Mesodermal cell (in vitro differentiated cells): ENCODE measurements around the gene FUT8.

Experiments
- H3K27ac ChIP-seq: 2 replicates; pipeline ENCODE4 v1.7.0; 2013; ENCODE audit warnings: mild to moderate bottlenecking, low read depth, low read length, moderate library complexity; ENCODE audit not compliant: severe bottlenecking
- H3K36me3 ChIP-seq: 2 replicates; pipeline ENCODE4 v1.7.1; 2013; ENCODE audit warnings: mild to moderate bottlenecking, low read length, moderate library complexity; ENCODE audit not compliant: control insufficient read depth, insufficient read depth
- H3K4me1 ChIP-seq: one replicate; pipeline ENCODE4 v1.7.1; 2013; ENCODE audit warnings: mild to moderate bottlenecking, low read length; ENCODE audit not compliant: insufficient read depth, control insufficient read depth, poor library complexity, severe bottlenecking
- H3K4me3 ChIP-seq: 2 replicates; pipeline ENCODE4 v1.7.0; 2013; ENCODE audit warnings: low read length, control low read depth, mild to moderate bottlenecking; ENCODE audit not compliant: insufficient read depth, poor library complexity, severe bottlenecking; ENCODE audit errors: extremely low read depth
- H3K9me3 ChIP-seq: 2 replicates; pipeline ENCODE4 v1.7.1; 2013; ENCODE audit warnings: mild to moderate bottlenecking, low read length, moderate library complexity; ENCODE audit not compliant: control insufficient read depth
- WGBS, 2 experiments: methylation state at CpG; one replicate each; pipeline ENCODE4 v1.1.5; 2013; ENCODE audit warnings: missing lambda C conversion rate in 2 of 2; ENCODE audit not compliant: insufficient coverage in 2 of 2; 5-methylcytosine and 5-hydroxymethylcytosine counted together

The FUT8 gene

GRCh38 chr14:65431951-65432350, 19.4 kb downstream of the FUT8 start:
- peaks cover 4% of the 10 kb centered on the region for H3K9me3 ChIP-seq
- no peak overlapping the region for H3K4me3 ChIP-seq
- no peak overlapping the region for H3K27ac ChIP-seq
- WGBS, 2 experiments: 50 to 86% methylated on average over 1 of the region's 1 CpG
- H3K4me1 ChIP-seq: no peaks in the 10 kb centered on the region
- no peaks in the 10 kb centered on the region for H3K36me3 ChIP-seq

- H3K4me1 ChIP-seq: no peaks in the 10 kb centered on the region
- WGBS, 2 experiments: 88 to 95% methylated on average over 3 to 4 of the region's 6 CpGs
- no peak overlapping the region for H3K27ac ChIP-seq
- no peak overlapping the region for H3K4me3 ChIP-seq
- peaks cover 4% of the 10 kb centered on the region for H3K9me3 ChIP-seq
- no peaks in the 10 kb centered on the region for H3K36me3 ChIP-seq
Measured at GRCh38 chr14:65432361-65432948, 19.9 kb downstream of the FUT8 start.

GRCh38 chr14:65433157-65433556, 20.6 kb downstream of the FUT8 start:
- no peaks in the 10 kb centered on the region for H3K4me1 ChIP-seq
- WGBS, 2 experiments: 100% methylated on average over 1 of the region's 2 CpGs; no CpG with 5 or more reads in 1 of the 2 experiments
- H3K9me3 ChIP-seq: peaks cover 4% of the 10 kb centered on the region
- H3K27ac ChIP-seq: no peak overlapping the region
- H3K4me3 ChIP-seq: no peak overlapping the region
- no peaks in the 10 kb centered on the region for H3K36me3 ChIP-seq

GRCh38 chr14:65433646-65434045, 21.1 kb downstream of the FUT8 start:
- Histone ChIP-seq H3K27ac (no peak overlapping the region), H3K4me3 (no peak overlapping the region), H3K36me3 (no peaks in the 10 kb centered on the region), H3K4me1 (peaks cover 2% of the 10 kb centered on the region), H3K9me3 (peaks cover 4% of the 10 kb centered on the region)
- WGBS, 2 experiments: 86 to 93% methylated on average over 1 to 2 of the region's 2 CpGs

GRCh38 chr14:65434216-65434850, 21.8 kb downstream of the FUT8 start:
- no peak overlapping the region for H3K4me3 ChIP-seq
- 7 to 23% methylated on average over 2 of the region's 3 CpGs for WGBS, 2 experiments
- peaks cover 3% of the 10 kb centered on the region for H3K4me1 ChIP-seq
- H3K27ac ChIP-seq: no peak overlapping the region
- peaks cover 4% of the 10 kb centered on the region for H3K9me3 ChIP-seq
- no peaks in the 10 kb centered on the region for H3K36me3 ChIP-seq

- H3K36me3 ChIP-seq: no peaks in the 10 kb centered on the region
- peaks cover 4% of the 10 kb centered on the region for H3K9me3 ChIP-seq
- H3K27ac ChIP-seq: no peak overlapping the region
- no peak overlapping the region for H3K4me3 ChIP-seq
- 100% methylated on average over 1 of the region's 1 CpG for WGBS, 2 experiments
- H3K4me1 ChIP-seq: peaks cover 3% of the 10 kb centered on the region
Measured at GRCh38 chr14:65438266-65438933, 25.9 kb downstream of the FUT8 start.

- Histone ChIP-seq H3K36me3 (no peaks in the 10 kb centered on the region), H3K27ac (no peak overlapping the region), H3K4me3 (no peak overlapping the region), H3K4me1 (peaks cover 3% of the 10 kb centered on the region), H3K9me3 (peaks cover 4% of the 10 kb centered on the region)
Measured at GRCh38 chr14:65439117-65439516, 26.6 kb downstream of the FUT8 start.

- H3K4me1 ChIP-seq: peaks cover 3% of the 10 kb centered on the region
- peaks cover 8% of the 10 kb centered on the region for H3K9me3 ChIP-seq
- peaks cover 2% of the 10 kb centered on the region for H3K36me3 ChIP-seq
- no peak overlapping the region for H3K27ac ChIP-seq
- no peak overlapping the region for H3K4me3 ChIP-seq
- no CpG with 5 or more reads among the region's 1 CpG for WGBS, 2 experiments
Measured at GRCh38 chr14:65440230-65440629, 27.7 kb downstream of the FUT8 start.

- peaks cover 6% of the 10 kb centered on the region for H3K4me1 ChIP-seq
- no peak overlapping the region for H3K27ac ChIP-seq
- no peak overlapping the region for H3K4me3 ChIP-seq
- peaks cover 6% of the 10 kb centered on the region for H3K9me3 ChIP-seq
- no CpG with 5 or more reads among the region's 1 CpG for WGBS, 2 experiments
- H3K36me3 ChIP-seq: peaks cover 4% of the 10 kb centered on the region
Measured at GRCh38 chr14:65444230-65444629, 31.7 kb downstream of the FUT8 start.

GRCh38 chr14:65446159-65446558, 33.6 kb downstream of the FUT8 start:
- peaks cover 4% of the 10 kb centered on the region for H3K36me3 ChIP-seq
- peaks cover 12% of the 10 kb centered on the region for H3K9me3 ChIP-seq
- H3K4me3 ChIP-seq: no peak overlapping the region
- peaks cover 6% of the 10 kb centered on the region for H3K4me1 ChIP-seq
- WGBS, 2 experiments: no CpG with 5 or more reads among the region's 1 CpG
- no peak overlapping the region for H3K27ac ChIP-seq

GRCh38 chr14:65449647-65450046, 37.1 kb downstream of the FUT8 start:
- H3K4me3 ChIP-seq: no peak overlapping the region
- 82 to 100% methylated on average over 1 of the region's 1 CpG for WGBS, 2 experiments
- H3K9me3 ChIP-seq: peaks cover 19% of the 10 kb centered on the region
- H3K4me1 ChIP-seq: peaks cover 6% of the 10 kb centered on the region
- H3K27ac ChIP-seq: no peak overlapping the region
- H3K36me3 ChIP-seq: peaks cover 4% of the 10 kb centered on the region
